Esophagus muscularis mucosa (tissue), 4 donors: ENCODE results near the gene LCA5L. TPM values are rescaled to one million over a fixed set of nuclear protein-coding genes. Genes with fewer than 3 reads are reported as not detected.

Experiments
- DNase-seq: peaks from one replicate; pipeline ENCODE4 v3.0.0-alpha.2; 2017; ENCODE audit errors: extremely low spot score
- H3K27ac ChIP-seq, 4 donors: fragments of 200-600 bp; sonication (generic); replicated peaks in 1 of 4; 1 replicate in 3 of 4; 2 replicates in 1 of 4; pipeline ENCODE4 v1.5.1; 2016 to 2019; ENCODE audit warnings: mild to moderate bottlenecking in 1 of 4
- H3K27me3 ChIP-seq, 4 donors: fragments of 200-600 bp; sonication (generic); one replicate each; pipeline versions ENCODE4 v1.5.1 to v1.6.0; 2016 to 2019
- H3K36me3 ChIP-seq, 4 donors: fragments of 200-600 bp; sonication (generic); one replicate each; pipeline ENCODE4 v1.5.1; 2016 to 2019
- H3K4me1 ChIP-seq, 4 donors: fragments of 200-600 bp; sonication (generic); one replicate each; pipeline ENCODE4 v1.5.1; 2016 to 2019
- H3K4me3 ChIP-seq, 4 donors: fragments of 200-600 bp; sonication (generic); 1 replicate in 2 of 4; 2 replicates in 2 of 4; pipeline ENCODE4 v1.5.1; 2016 to 2019; ENCODE audit warnings: mild to moderate bottlenecking in 4 of 4, moderate library complexity in 1 of 4
- H3K9me3 ChIP-seq, 4 donors: fragments of 200-600 bp; sonication (generic); 1 replicate in 3 of 4; 2 replicates in 1 of 4; pipeline ENCODE4 v1.5.1; 2016 to 2019
- EP300 ChIP-seq: sonication (generic); formaldehyde crosslinking; IDR thresholded peaks from one replicate; pipeline ENCODE4 v1.6.1; 2017; ENCODE audit warnings: antibody characterized with exemption
- POLR2A ChIP-seq: fragments of 450-650 bp; IDR thresholded peaks from one replicate; pipeline ENCODE4 v1.6.1; 2017; ENCODE audit warnings: antibody characterized with exemption, moderate library complexity, mild to moderate bottlenecking, low read depth
- POLR2AphosphoS5 ChIP-seq, 2 donors: sonication (generic); formaldehyde crosslinking; IDR thresholded peaks; one replicate each; pipeline ENCODE4 v1.6.1; 2017; ENCODE audit warnings: antibody characterized with exemption in 2 of 2
- WGBS: methylation state at CpG from one replicate; pipeline ENCODE4 v1.1.5; 2018; 5-methylcytosine and 5-hydroxymethylcytosine counted together
- intact Hi-C: fragments of 100-400 bp; cut with DNase I; formaldehyde crosslinking; loops from one replicate; pipeline ENCODE4 v1.15.1; 2023
- total RNA-seq, 4 donors: library from RNA; depleted of rRNA; stranded (reverse); fragments of >200 nt; gene quantifications; one replicate each; pipeline versions ENCODE4 v1.1.0 to v1.2.1, GENCODE V29; 2016
- TF ChIP-seq, protein P1 (sequence below), 3 experiments: fragments of 200-600 bp in 2 of 3; fragments of 450-650 bp in 1 of 3; sonication (generic) in 2 of 3; IDR thresholded peaks; one replicate each; pipeline ENCODE4 v1.5.1; 2017 to 2019; ENCODE audit warnings: antibody characterized with exemption in 3 of 3, mild to moderate bottlenecking in 2 of 3, moderate library complexity in 1 of 3

Gene LCA5L
- total RNA-seq, 4 donors from 2014 or later, result 0.83 to 2.8 (median 2.2) TPM

DNA sequence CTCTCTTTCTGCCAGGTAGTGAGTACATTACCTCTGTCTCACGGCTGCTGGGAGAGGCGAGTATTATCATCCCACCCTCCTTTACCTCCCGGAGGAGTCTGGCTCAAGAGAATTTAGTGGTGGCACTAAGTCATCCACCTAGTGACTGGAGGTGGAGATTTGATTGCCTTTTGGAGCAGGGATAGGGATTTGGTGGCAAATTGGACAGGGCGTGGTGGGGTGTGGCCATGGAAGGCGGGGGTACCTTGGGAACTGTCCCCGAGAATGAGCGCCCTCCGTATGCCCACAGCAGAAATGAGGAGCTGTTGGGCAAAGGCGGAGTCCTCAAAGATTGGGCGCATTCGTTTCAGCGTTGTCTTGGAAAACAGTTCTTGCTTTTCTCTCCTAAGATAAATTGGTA, 64.6 kb downstream of the LCA5L start:
- H3K27ac ChIP-seq, result peak overlapping the region; percentile 91 to 97 (median 94)
- H3K4me1 ChIP-seq, result peaks cover 14 to 51% (median 38%) of the 10 kb centered on the region in 4 donors
- H3K9me3 ChIP-seq, result no peaks in the 10 kb centered on the region
- 20% methylated on average over 12 of the region's 12 CpGs for WGBS
- peaks cover 0 to 18% (median 2%) of the 10 kb centered on the region in 4 donors for H3K36me3 ChIP-seq
- intact Hi-C loops, result loop anchor here (10.0 kb wide), 1 partner anchor 196 kb away; the partner anchor contains the start of gene PSMG1
- peak overlapping the region; percentile 71 to 79 (median 74) for H3K4me3 ChIP-seq
- DNase-seq, result no peak
- no peaks in the 10 kb centered on the region for H3K27me3 ChIP-seq
- TF ChIP-seq POLR2A (no peak), POLR2AphosphoS5 (IDR thresholded peaks at IDR 0.05) (no peak), EP300 (no peak)
- TF ChIP-seq, protein P1, sequence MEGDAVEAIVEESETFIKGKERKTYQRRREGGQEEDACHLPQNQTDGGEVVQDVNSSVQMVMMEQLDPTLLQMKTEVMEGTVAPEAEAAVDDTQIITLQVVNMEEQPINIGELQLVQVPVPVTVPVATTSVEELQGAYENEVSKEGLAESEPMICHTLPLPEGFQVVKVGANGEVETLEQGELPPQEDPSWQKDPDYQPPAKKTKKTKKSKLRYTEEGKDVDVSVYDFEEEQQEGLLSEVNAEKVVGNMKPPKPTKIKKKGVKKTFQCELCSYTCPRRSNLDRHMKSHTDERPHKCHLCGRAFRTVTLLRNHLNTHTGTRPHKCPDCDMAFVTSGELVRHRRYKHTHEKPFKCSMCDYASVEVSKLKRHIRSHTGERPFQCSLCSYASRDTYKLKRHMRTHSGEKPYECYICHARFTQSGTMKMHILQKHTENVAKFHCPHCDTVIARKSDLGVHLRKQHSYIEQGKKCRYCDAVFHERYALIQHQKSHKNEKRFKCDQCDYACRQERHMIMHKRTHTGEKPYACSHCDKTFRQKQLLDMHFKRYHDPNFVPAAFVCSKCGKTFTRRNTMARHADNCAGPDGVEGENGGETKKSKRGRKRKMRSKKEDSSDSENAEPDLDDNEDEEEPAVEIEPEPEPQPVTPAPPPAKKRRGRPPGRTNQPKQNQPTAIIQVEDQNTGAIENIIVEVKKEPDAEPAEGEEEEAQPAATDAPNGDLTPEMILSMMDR (IDR thresholded peaks at IDR 0.05), result no peak

GRCh38 chr21:39379986-39380891, 65.3 kb downstream of the LCA5L start:
- DNase-seq, result peak; percentile 98
- H3K36me3 ChIP-seq, result peaks cover 0 to 16% (median 2%) of the 10 kb centered on the region in 4 donors
- under 1% methylated on average over 60 of the region's 65 CpGs for WGBS
- peak overlapping the region; percentile 71 to 79 (median 74) for H3K4me3 ChIP-seq
- peaks cover 13 to 43% (median 31%) of the 10 kb centered on the region in 4 donors for H3K4me1 ChIP-seq
- H3K9me3 ChIP-seq, result no peaks in the 10 kb centered on the region
- H3K27ac ChIP-seq, result peak overlapping the region; percentile 91 to 97 (median 94)
- peak; percentile 28 for TF ChIP-seq POLR2A
- TF ChIP-seq EP300, result no peak
- TF ChIP-seq POLR2AphosphoS5 (IDR thresholded peaks at IDR 0.05), result peak; percentile 97
- TF ChIP-seq, protein P1 (IDR thresholded peaks at IDR 0.05), result no peak
- intact Hi-C loops, result loop anchor here (10.0 kb wide), 1 partner anchor 195 kb away; the partner anchor contains the start of gene PSMG1
- H3K27me3 ChIP-seq, result no peaks in the 10 kb centered on the region

GRCh38 chr21:39377444-39378050, 68.0 kb downstream of the LCA5L start:
- H3K9me3 ChIP-seq, result no peaks in the 10 kb centered on the region
- 68% methylated on average over 7 of the region's 7 CpGs for WGBS
- H3K36me3 ChIP-seq, result peaks cover 0 to 7% (median 2%) of the 10 kb centered on the region in 4 donors
- H3K27ac ChIP-seq, result no peak overlapping the region
- H3K27me3 ChIP-seq, result no peaks in the 10 kb centered on the region
- intact Hi-C loops, result no loop called here
- no peak overlapping the region for H3K4me3 ChIP-seq
- H3K4me1 ChIP-seq, result peaks cover 13 to 28% (median 25%) of the 10 kb centered on the region in 4 donors
- TF ChIP-seq EP300 (no peak), POLR2AphosphoS5 (IDR thresholded peaks at IDR 0.05) (no peak), POLR2A (no peak)
- TF ChIP-seq, protein P1 (IDR thresholded peaks at IDR 0.05), result no peak
- DNase-seq, result no peak

DNA sequence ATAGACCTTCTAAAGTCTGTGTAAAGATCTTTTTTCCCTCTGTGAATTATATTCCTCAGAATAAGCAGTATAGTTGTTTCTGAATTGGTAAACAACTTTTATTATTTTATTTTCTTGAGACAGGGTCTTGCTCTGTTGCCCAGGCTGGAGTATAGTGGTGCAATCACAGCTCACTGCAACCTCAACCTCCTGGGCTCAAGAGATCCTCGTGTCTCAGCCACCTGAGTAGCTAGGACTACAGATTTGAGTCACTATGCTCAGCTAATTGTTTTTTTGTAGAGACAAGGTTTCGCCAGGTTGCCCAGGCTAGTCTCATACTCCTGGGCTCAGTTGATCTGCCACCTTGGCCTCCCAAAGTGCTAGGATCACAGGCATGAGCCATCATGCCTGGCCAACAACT, 70.1 kb downstream of the LCA5L start:
- intact Hi-C loops, result no loop called here
- peaks cover 3 to 8% (median 7%) of the 10 kb centered on the region in 4 donors for H3K4me1 ChIP-seq
- no peaks in the 10 kb centered on the region for H3K27me3 ChIP-seq
- no peak for DNase-seq
- no peak overlapping the region for H3K27ac ChIP-seq
- no peaks in the 10 kb centered on the region for H3K9me3 ChIP-seq
- H3K36me3 ChIP-seq, result no peaks in the 10 kb centered on the region
- no peak overlapping the region for H3K4me3 ChIP-seq
- TF ChIP-seq EP300 (no peak), POLR2A (no peak), POLR2AphosphoS5 (IDR thresholded peaks at IDR 0.05) (no peak)
- TF ChIP-seq, protein P1 (IDR thresholded peaks at IDR 0.05), result no peak
- WGBS, result 87% methylated on average over 2 of the region's 2 CpGs
